ENCODE measurements around the gene CSF3R.

The CSF3R gene

GRCh38 chr1:36482724-36483388 is at the start of gene CSF3R:
Gene CSF3R (minus strand): TSS chr1:36482913. CDS start chr1:36479496, 3,417 bp downstream.
- no peak for DNase-seq

DNA sequence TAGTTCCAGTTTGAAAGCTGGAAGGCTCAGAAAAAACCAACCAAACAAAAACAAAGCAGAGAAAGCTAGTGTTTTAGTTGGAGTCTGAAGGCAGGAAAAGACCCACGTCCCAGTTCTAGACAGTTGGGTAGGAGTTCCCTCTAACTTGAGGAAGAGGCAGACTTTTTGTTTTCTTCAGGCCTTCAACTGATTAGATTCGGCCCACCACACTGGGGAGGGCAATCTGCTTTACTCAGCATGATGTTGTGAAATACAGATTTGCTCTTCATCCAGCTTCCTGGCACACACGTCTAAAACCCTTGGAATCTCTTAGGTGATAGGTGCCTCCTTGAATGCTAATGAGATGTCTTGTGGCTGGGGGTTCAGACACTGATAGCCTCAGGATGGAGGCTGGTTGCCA is 49.1 kb upstream of the CSF3R start:
- DNase-seq = no peak

GRCh38 chr1:36530791-36531190 is 48.1 kb upstream of the CSF3R start:
- DNase-seq = no peak

GRCh38 chr1:36530261-36530660 is 47.5 kb upstream of the CSF3R start:
- DNase-seq = no peak

DNA sequence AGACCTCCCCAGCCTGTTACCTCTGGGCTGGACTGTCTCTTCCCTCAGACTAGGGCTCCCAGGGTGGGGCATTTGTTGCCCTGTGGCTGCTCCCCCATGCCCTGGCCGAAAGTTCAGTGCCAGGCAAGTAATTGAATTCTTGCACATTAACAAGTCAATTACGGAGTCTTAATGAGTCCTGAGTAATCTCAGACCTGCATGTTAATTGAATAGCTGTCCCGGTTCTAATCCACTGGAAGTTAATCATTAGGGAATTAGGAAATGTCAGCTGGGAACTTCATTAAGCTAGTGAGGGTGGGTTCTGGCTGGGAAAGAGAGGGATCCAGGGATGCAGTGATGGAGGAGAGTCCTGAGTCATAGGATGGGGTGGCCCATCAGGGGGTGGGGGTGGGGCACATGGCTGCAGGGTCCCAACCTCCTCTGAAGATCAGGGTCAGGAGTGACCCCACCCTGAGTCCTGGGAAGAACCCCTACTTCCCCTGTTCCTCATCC is 47.1 kb upstream of the CSF3R start:
- no peak for DNase-seq

DNA sequence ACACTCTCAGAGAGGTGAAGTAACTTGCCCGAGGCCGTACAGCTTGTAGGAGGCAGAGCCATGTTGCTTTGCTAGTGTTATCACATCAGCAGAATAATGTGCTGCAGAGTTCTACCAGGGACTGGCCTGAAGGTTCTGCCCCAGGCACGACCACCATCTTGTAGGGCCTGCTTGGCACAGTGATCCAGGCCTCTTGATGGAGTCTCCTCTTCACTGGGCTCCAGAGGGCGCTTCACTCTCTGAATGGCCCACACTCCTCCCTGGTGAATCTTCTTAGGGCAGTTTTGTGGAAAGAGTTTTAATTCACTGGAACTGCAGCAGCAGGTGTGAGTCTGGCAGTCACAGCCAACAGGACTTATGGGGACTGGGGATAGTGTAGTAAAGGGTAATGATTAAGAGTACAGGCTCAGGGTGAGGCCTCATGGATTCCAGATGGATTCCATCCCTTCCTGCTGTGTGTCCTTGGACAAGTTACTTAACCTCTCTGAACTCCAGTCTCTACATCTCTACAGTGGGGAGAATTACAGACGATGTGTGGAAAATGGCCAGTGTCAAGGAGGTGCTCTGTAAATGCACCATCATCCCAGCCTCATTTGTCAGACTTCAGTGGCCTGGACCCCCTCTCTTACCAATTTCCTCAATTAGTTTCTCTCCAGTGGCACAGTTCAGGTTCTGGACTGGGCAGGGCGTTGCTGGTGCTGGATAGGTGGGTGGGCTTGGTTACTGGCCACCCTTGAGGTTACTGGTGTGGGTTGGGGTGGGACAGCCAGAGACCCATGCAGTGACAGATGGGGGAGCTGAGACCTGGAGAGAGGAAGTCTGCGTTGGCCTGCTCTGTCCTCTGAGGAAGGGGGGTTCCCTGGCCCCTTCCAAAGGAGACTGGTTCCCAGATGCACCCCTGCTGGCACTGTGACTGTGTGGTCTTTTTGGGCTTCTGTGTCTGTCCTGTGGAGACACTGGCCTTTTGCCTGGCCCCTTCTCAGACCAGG is 45.9 kb upstream of the CSF3R start:
- DNase-seq = no peak

DNA sequence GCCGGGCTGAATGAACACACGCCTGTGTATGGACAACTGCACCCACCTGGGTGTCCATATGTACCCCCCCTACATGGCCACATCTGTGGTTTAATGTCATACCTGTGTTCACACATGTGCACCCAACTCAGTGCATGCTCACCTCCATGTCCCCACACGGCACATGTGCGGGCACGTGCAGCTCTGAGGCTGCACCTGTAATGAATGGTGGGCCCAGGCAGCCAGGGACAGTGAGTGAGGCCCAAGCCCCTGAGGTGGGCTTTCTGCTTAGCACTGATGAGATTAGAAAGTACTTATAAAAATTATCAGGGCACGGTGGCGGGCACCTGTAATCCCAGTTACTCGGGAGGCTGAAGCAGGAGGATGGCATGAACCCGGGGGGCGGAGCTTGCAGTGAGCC is 42.5 kb upstream of the CSF3R start:
- no peak for DNase-seq

DNA sequence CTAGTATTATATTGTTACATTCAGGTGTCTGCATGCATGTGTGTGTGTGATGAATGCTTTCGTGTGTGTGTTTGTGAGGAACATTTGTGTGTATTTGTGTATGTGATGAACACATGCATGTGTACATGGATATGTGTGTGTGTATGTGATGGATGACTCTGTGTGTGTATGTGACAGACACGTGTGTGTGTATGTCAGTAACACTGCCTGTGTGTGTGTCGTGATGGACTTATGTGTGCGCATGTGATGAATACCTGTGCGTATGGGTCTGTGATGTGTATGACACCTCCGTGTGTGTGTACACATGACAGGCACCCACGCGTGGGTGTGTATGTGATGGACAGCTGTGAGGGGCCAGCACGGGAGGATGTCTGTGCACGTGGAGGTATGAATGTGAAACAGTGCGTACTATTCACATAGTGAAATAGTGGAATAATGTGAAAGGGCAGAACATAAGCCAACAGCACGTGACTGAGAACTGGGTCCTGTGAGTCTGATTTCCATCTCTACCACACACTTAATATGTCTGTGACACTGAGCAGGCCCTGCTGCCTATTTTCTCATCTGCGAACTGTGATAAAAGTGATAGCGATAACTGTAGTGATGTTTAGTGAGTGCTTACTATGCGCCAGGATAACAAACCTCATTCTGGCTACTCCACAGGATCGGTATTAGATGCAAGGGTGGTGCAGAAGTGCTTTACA is 41.8 kb upstream of the CSF3R start:
- DNase-seq = no peak

DNA sequence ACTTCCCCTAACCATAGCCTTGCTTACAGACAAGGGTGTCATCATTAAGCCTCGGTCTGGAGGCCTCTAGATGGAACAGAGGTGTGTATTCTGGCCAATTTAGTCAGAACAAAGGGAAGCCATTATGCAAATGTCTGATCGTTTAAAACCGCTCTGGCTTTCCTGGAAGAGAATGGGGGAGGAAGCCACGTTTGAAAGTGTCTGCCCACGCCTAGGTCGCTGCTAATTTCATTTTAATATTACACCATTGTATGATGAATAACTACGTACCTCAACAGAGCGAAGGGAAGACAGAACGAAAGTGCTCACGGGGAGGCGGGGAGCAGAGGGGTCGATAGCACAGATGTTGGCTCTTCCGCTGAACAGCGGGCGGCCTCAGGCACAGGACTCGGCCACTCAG is 41.1 kb upstream of the CSF3R start:
- no peak for DNase-seq

GRCh38 chr1:36523230-36523495 is 40.5 kb upstream of the CSF3R start:
- no peak for DNase-seq

GRCh38 chr1:36522461-36523229 is 39.9 kb upstream of the CSF3R start:
- DNase-seq = no peak

DNA sequence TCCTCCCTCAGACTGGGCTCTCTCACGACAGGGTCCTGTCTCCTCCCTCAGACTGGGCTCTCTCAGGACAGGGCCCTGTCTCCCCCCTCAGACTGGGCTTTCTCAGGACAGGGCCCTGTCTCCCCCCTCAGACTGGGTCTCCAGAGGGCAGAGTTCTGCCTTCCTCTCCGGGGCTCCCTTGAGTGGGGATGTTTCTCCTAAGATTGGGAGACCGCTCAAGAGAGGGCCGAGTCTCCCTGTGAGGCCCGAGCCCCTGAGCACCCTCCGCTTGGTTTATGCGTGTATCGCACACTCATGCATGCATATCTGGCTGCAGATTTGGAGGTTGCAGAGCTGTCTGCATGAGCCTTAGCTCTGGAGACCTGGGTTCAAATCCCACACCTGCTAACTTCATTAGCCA is 39.3 kb upstream of the CSF3R start:
- DNase-seq = no peak

- DNase-seq = no peak
Measured at GRCh38 chr1:36520771-36521420, 38.2 kb upstream of the CSF3R start.

DNA sequence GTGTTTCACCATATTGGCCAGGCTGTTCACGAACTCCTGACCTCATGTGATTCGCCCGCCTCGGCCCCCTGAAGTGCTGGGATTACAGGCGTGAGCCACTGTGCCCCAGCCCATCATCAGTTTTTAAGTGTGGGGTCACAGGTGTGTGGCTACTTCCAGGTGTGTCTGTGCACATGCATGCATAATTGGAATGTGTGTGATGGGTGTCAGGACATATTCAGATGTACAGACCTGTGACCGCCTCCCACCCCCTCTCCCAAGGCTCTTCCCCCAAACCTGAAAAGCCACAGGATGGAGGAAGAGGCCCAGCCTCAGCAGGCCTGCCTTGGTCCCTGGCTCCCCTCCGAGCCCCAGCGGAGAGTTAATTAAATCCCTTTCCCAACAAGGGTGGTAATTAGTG is 37.3 kb upstream of the CSF3R start:
- DNase-seq = no peak

GRCh38 chr1:36517011-36517771 is 34.5 kb upstream of the CSF3R start:
- no peak for DNase-seq

GRCh38 chr1:36516372-36517010 is 33.8 kb upstream of the CSF3R start:
- DNase-seq = peak; percentile 5

DNA sequence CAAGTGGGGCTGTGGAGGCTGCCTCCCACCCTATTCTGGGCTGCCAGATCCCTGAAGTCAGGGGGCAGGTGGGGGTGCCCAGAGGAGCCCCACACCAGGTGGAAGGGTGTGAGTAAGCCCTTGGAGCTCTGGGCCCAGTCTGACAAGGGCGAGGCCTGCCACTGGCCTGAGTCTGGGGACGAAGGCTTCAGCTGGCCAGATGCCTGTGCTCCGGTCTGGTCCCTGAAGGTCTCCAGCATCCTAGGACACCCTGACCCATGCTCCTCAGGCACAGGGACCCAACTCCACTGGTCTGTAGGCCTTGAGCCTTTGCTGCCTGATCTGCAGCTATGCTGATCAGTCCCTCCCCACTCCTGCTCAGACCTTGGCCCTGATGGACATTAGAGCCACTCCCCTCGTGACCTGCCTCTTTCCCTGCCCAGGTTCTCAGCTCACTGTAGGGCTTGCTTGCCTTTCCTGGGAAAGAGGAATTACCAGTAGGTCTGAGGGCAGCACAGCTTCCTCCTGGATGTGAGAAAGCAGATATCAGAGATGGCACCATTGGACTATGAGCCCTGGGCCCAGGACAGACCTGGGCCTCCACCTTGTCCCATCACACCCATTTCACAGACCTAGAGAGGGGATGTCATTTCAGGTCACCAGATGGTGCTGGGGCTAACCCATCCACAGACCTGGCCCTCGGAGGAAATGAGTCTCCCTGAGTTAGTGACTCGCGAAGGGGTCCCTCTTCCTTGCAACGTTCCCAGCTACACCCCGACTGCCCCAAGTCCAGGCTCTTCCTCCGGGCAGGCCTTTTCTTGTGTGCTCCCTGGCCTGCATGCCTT is 32.8 kb upstream of the CSF3R start:
- no peak for DNase-seq

DNA sequence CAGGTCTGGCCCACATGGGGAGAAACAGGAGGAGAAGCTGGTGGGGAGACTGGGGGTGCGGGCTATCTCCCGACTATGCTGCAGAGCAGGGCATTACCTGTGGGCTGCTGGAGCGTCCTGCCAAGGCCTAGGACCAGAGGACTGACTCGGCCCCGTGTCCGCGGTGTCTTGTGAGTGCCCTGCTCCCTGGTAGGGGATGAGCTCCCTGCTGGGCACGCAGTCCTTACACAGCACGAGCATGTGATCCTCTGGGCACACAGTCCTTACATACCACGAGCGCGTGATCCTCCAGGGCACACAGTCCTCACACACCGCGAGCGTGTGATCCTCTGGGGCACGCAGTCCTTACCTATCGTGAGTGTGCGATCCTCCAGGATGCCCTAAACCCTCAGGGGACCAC is 31.8 kb upstream of the CSF3R start:
- DNase-seq = no peak

GRCh38 chr1:36513676-36514473 is 31.2 kb upstream of the CSF3R start:
- no peak for DNase-seq

All from DMS79 (cell line).